Skeletal muscle tissue (tissue), 4 donors: ENCODE data around the gene FOXO1. TPM values are rescaled to one million over a fixed set of nuclear protein-coding genes. Genes with fewer than 3 reads are reported as not detected.

Source experiments
- H3K27ac ChIP-seq: one replicate; pipeline ENCODE4 v1.7.0; 2013; ENCODE audit warnings: mild to moderate bottlenecking, low read depth, low read length, inconsistent platforms
- H3K27me3 ChIP-seq, 3 donors: one replicate each; pipeline ENCODE4 v1.7.0; 2013; ENCODE audit warnings: low read length in 3 of 3; ENCODE audit not compliant: control insufficient read depth in 3 of 3, insufficient read depth in 3 of 3
- H3K36me3 ChIP-seq, 3 donors: one replicate each; pipeline ENCODE4 v1.7.0; 2013; ENCODE audit warnings: low read length in 3 of 3; ENCODE audit not compliant: control insufficient read depth in 3 of 3, insufficient read depth in 3 of 3
- H3K4me1 ChIP-seq, 3 donors: one replicate each; pipeline ENCODE4 v1.7.0; 2013; ENCODE audit warnings: low read length in 3 of 3, mild to moderate bottlenecking in 3 of 3; ENCODE audit not compliant: control insufficient read depth in 3 of 3, insufficient read depth in 3 of 3
- H3K4me3 ChIP-seq, 3 donors: one replicate each; pipeline ENCODE4 v1.7.0; 2013; ENCODE audit warnings: low read length in 3 of 3
- H3K9ac ChIP-seq, 3 donors: one replicate each; pipeline ENCODE4 v1.7.0; 2013; ENCODE audit warnings: low read length in 3 of 3, mild to moderate bottlenecking in 3 of 3, moderate library complexity in 2 of 3, low read depth in 1 of 3
- H3K9me3 ChIP-seq, 3 donors: one replicate each; pipeline ENCODE4 v1.7.0; 2013; ENCODE audit warnings: low read length in 3 of 3; ENCODE audit not compliant: control insufficient read depth in 3 of 3
- total RNA-seq: library from RNA; depleted of rRNA; stranded (reverse); fragments of >200 nt; gene quantifications from one replicate; pipeline ENCODE4 v1.2.3, GENCODE V29; 2014
- donor health status: Osteomylitis.

The FOXO1 gene
- total RNA-seq, 1 donor from 2014 or later = 15.1 TPM

GRCh38 chr13:40599124-40599523 lies 67.3 kb downstream of the FOXO1 start:
- H3K4me1 ChIP-seq = peaks cover 31 to 44% (median 37%) of the 10 kb centered on the region in 3 donors
- H3K36me3 ChIP-seq = no peaks in the 10 kb centered on the region
- H3K27me3 ChIP-seq = no peaks in the 10 kb centered on the region
- no peak overlapping the region for H3K9ac ChIP-seq
- H3K9me3 ChIP-seq = no peaks in the 10 kb centered on the region
- peak overlapping the region; percentile 26 for H3K27ac ChIP-seq
- no peak overlapping the region for H3K4me3 ChIP-seq

DNA sequence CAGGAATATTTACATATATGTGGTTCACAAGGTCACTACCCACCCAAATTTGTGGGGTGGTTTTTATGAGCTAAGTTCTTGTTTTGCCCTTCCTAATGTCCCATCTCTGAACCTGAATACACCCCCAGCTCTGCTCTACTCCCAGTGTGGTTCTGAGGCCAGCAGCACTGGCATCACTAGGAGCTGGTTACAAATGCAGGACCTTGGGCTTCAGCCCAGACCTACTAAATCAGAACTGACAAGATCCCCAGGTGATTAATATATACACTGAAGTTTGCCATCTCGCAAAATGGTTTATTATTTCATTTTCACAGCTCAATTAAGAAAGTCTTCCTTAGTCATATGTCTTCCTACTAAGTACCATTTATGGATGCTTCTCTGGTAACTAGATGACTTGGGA lies 67.9 kb downstream of the FOXO1 start:
- H3K9me3 ChIP-seq = no peaks in the 10 kb centered on the region
- no peak overlapping the region for H3K9ac ChIP-seq
- no peaks in the 10 kb centered on the region for H3K36me3 ChIP-seq
- peak overlapping the region; percentile 61 for H3K27ac ChIP-seq
- no peaks in the 10 kb centered on the region for H3K27me3 ChIP-seq
- H3K4me3 ChIP-seq = no peak overlapping the region
- peaks cover 31 to 44% (median 39%) of the 10 kb centered on the region in 3 donors for H3K4me1 ChIP-seq

GRCh38 chr13:40597735-40598365 lies 68.6 kb downstream of the FOXO1 start:
- peak overlapping the region; percentile 46 to 60 (median 54) for H3K9ac ChIP-seq
- peak overlapping the region in 2 of 3 donors; percentile 35 to 45 for H3K4me3 ChIP-seq
- H3K36me3 ChIP-seq = no peaks in the 10 kb centered on the region
- H3K9me3 ChIP-seq = no peaks in the 10 kb centered on the region
- peak overlapping the region; percentile 61 for H3K27ac ChIP-seq
- H3K27me3 ChIP-seq = no peaks in the 10 kb centered on the region
- peaks cover 31 to 44% (median 42%) of the 10 kb centered on the region in 3 donors for H3K4me1 ChIP-seq

DNA sequence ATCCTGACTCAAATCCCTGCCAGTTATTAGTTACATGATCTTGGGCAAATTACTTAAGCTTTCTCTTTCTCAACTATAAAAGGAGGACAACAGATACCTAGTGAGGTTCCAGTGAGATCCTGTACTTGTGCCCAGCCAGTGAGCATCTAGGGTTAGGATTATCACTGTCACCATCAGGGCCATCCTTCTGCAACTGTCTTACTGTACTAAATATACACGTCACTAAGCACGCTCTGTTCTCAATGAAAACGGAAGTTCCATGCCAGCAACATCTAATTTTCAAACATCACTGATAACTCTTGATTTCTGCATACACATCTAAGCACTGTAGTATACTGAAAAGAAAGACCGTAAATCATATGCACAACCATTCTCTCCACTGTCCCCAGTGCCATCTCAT lies 70.0 kb downstream of the FOXO1 start:
- Histone ChIP-seq H3K27ac (peak overlapping the region; percentile 32), H3K4me1 (peaks cover 33 to 46% (median 46%) of the 10 kb centered on the region in 3 donors), H3K4me3 (no peak overlapping the region), H3K27me3 (no peaks in the 10 kb centered on the region), H3K36me3 (no peaks in the 10 kb centered on the region), H3K9me3 (no peaks in the 10 kb centered on the region), H3K9ac (no peak overlapping the region)

- no peaks in the 10 kb centered on the region for H3K9me3 ChIP-seq
- peaks cover 41 to 54% (median 50%) of the 10 kb centered on the region in 3 donors for H3K4me1 ChIP-seq
- no peaks in the 10 kb centered on the region for H3K36me3 ChIP-seq
- H3K27me3 ChIP-seq = no peaks in the 10 kb centered on the region
- H3K4me3 ChIP-seq = no peak overlapping the region
- no peak overlapping the region for H3K9ac ChIP-seq
- peak overlapping the region; percentile 32 for H3K27ac ChIP-seq
These were observed 70.7 kb downstream of the FOXO1 start for GRCh38 chr13:40595693-40596092.

GRCh38 chr13:40592035-40592434 lies 74.4 kb downstream of the FOXO1 start:
- no peak overlapping the region for H3K4me3 ChIP-seq
- H3K27me3 ChIP-seq = no peaks in the 10 kb centered on the region
- H3K27ac ChIP-seq = no peak overlapping the region
- no peaks in the 10 kb centered on the region for H3K9me3 ChIP-seq
- H3K9ac ChIP-seq = no peak overlapping the region
- H3K4me1 ChIP-seq = peaks cover 59 to 62% (median 61%) of the 10 kb centered on the region in 3 donors
- no peaks in the 10 kb centered on the region for H3K36me3 ChIP-seq

- H3K9me3 ChIP-seq = no peaks in the 10 kb centered on the region
- H3K27me3 ChIP-seq = no peaks in the 10 kb centered on the region
- no peak overlapping the region for H3K4me3 ChIP-seq
- peaks cover 59 to 62% (median 61%) of the 10 kb centered on the region in 3 donors for H3K4me1 ChIP-seq
- H3K27ac ChIP-seq = peak overlapping the region; percentile 85
- H3K36me3 ChIP-seq = no peaks in the 10 kb centered on the region
- no peak overlapping the region for H3K9ac ChIP-seq
These were observed 75.3 kb downstream of the FOXO1 start for GRCh38 chr13:40591091-40591490.

DNA sequence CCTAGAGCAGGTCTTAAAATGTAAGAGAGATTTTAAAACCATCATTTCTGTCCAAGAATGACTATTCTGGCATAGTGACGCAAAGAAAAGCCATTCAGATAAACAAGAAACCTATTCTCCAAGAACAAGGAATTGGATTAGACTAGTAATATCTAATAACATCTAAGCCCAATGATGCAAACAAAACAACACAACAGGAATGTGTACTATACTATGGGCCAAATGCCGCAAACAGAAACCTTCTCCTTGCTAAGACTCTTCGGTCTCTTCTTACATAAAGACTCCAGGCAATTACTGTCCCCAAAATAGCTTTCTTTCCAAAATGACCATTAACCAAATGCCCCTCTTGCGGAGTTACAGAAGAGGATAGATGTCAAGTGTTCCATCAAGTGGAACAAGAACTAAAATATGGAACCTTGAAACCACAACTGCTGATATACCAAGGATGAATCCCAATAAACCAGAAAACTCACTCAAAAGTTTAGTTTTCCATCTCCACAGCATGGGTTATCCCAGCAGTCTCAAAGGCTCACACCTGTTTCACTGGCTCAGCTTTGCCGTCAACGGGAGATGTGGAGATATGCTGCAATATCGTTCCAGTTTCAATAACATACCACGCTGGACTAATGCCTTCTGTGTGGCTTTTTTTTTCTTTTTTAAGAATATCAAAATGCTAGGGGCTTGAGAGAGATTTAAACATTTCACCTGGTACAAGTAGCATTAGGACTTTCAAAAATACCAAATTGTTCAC lies 76.2 kb downstream of the FOXO1 start:
- Histone ChIP-seq H3K27me3 (no peaks in the 10 kb centered on the region), H3K9me3 (no peaks in the 10 kb centered on the region), H3K36me3 (no peaks in the 10 kb centered on the region), H3K4me3 (peak overlapping the region; percentile 8 to 45 (median 11)), H3K9ac (no peak overlapping the region), H3K4me1 (peaks cover 62% of the 10 kb centered on the region in 3 donors), H3K27ac (peak overlapping the region; percentile 85)

DNA sequence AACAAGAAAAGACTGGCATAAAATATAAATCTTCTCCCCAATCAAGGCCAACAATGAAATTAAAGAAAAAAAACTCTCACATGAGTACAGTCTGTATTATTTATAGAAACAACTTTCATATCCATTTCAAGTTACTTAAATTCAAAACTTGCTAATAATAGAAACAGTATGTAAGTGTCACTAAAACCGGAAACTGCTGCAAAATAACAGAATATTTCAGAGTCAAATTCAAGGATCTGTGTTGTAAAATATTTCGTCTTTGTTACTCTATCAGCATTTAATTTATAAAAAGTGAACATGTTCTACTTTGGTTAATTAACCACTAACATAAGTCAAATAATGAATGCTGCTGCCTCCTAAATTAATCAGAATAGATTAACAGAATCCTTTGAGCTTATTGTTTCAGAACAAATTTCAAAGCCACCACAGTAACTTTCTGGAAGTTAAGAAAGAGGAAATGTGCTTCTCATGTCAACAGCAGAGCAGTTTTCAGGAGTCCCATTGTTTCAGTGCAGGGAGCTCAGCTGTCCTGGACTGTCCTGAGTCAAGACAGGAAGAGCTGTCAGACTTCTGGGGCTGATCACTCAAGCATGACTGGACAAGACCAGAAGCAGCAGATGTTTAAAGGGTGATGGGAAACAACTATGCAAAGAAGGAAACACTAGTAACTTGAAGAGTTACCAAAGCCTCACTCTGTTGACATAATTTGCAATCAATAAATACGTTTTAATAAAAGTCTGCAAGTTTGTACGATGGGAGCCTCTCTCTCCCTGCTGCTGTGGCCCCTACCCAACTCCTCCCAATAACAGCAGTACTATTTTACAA lies 76.9 kb downstream of the FOXO1 start:
- H3K36me3 ChIP-seq = no peaks in the 10 kb centered on the region
- H3K9ac ChIP-seq = peak overlapping the region; percentile 26 to 66 (median 34)
- H3K4me3 ChIP-seq = peak overlapping the region; percentile 11 to 45 (median 34)
- peak overlapping the region; percentile 85 for H3K27ac ChIP-seq
- H3K4me1 ChIP-seq = peaks cover 62 to 64% (median 62%) of the 10 kb centered on the region in 3 donors
- no peaks in the 10 kb centered on the region for H3K27me3 ChIP-seq
- H3K9me3 ChIP-seq = no peaks in the 10 kb centered on the region
